Tibial artery (tissue), 4 donors: ENCODE results near the gene UGGT2.
A peak's percentile ranks its signal among the peaks of the same experiment; 100 is the strongest.

Experiments
- DNase-seq, 2 donors: peaks; one replicate each; pipeline ENCODE4 v3.0.0-alpha.2; 2019
- H3K27ac ChIP-seq, 2 donors: fragments of 200-600 bp; sonication (generic) in 1 of 2; 1 replicate in 1 of 2; 2 replicates in 1 of 2; pipeline ENCODE4 v1.5.1; 2018 to 2019; ENCODE audit warnings: mild to moderate bottlenecking in 1 of 2
- H3K27me3 ChIP-seq, 2 donors: fragments of 200-600 bp; sonication (generic) in 1 of 2; one replicate each; pipeline versions ENCODE4 v1.5.1 to v1.6.0; 2016 to 2019
- H3K36me3 ChIP-seq, 3 donors: fragments of 200-600 bp; sonication (generic) in 2 of 3; one replicate each; pipeline ENCODE4 v1.5.1; 2016 to 2019; ENCODE audit warnings: mild to moderate bottlenecking in 2 of 3
- H3K4me1 ChIP-seq, 4 donors: fragments of 200-600 bp; sonication (generic) in 2 of 4; 1 replicate in 3 of 4; 2 replicates in 1 of 4; pipeline ENCODE4 v1.5.1; 2016 to 2019
- H3K4me3 ChIP-seq, 2 donors: fragments of 200-600 bp; sonication (generic) in 1 of 2; 1 replicate in 1 of 2; 2 replicates in 1 of 2; pipeline ENCODE4 v1.5.1; 2018 to 2019; ENCODE audit warnings: mild to moderate bottlenecking in 2 of 2
- H3K9me3 ChIP-seq, 3 donors: fragments of 200-600 bp; sonication (generic) in 1 of 3; one replicate each; pipeline ENCODE4 v1.5.1; 2016 to 2019
- intact Hi-C: fragments of 100-400 bp; cut with DNase I; formaldehyde crosslinking; loops from one replicate; pipeline ENCODE4 v1.15.0; 2023; ENCODE audit warnings: low total_unique reads
- TF ChIP-seq, protein P1 (sequence below), 2 experiments: fragments of 200-600 bp in 1 of 2; fragments of 450-650 bp in 1 of 2; IDR thresholded peaks; one replicate each; pipeline ENCODE4 v1.5.1; 2017 to 2019; ENCODE audit warnings: antibody characterized with exemption in 2 of 2, mild to moderate bottlenecking in 1 of 2, moderate library complexity in 1 of 2

UGGT2 gene

GRCh38 chr13:96090240-96091101 lies 37.3 kb upstream of the UGGT2 start:
- no peaks in the 10 kb centered on the region for H3K9me3 ChIP-seq
- intact Hi-C loops, result loop anchor here (5.0 kb wide), 1 partner anchor 38 kb away; the partner anchor contains the start of gene UGGT2
- peaks cover 3 to 21% (median 9%) of the 10 kb centered on the region in 4 donors for H3K4me1 ChIP-seq
- peak overlapping the region; percentile 61 to 72 for H3K27ac ChIP-seq
- H3K4me3 ChIP-seq, result peak overlapping the region; percentile 62 to 65
- no peaks in the 10 kb centered on the region for H3K36me3 ChIP-seq
- H3K27me3 ChIP-seq, result peaks cover 0 to 11% of the 10 kb centered on the region in 2 donors
- DNase-seq, result no peak
- TF ChIP-seq, protein P1, sequence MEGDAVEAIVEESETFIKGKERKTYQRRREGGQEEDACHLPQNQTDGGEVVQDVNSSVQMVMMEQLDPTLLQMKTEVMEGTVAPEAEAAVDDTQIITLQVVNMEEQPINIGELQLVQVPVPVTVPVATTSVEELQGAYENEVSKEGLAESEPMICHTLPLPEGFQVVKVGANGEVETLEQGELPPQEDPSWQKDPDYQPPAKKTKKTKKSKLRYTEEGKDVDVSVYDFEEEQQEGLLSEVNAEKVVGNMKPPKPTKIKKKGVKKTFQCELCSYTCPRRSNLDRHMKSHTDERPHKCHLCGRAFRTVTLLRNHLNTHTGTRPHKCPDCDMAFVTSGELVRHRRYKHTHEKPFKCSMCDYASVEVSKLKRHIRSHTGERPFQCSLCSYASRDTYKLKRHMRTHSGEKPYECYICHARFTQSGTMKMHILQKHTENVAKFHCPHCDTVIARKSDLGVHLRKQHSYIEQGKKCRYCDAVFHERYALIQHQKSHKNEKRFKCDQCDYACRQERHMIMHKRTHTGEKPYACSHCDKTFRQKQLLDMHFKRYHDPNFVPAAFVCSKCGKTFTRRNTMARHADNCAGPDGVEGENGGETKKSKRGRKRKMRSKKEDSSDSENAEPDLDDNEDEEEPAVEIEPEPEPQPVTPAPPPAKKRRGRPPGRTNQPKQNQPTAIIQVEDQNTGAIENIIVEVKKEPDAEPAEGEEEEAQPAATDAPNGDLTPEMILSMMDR (IDR thresholded peaks at IDR 0.05), result no peak

DNA sequence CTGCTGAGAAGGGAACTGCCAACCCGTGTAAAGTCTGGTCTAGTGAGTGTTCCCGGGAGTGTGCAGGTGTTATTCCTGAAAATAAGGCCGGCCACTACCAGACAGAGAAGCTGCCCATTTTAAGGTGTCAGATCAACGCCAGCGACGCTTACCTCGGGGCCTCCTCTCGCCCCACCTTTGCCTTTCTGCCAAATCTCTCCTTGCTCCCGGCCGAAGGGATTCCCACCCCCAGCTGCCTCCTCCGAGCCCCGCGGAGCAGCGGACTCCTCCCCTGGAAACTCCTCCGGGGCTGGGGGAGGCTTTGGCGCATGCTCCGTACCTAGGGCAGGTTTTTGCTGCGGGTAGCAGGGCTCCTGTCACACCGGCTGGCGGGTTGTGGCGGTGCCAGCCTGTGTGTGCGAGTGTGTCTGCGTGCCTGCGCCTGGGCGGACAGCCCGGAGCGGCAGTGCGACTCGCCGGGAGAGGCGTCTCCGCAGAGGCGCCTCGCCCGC lies 36.6 kb upstream of the UGGT2 start, which contains the start of gene HS6ST3:
HS6ST3 (plus strand) TSS at position 359 of the 491 bp plus-strand sequence.
- Histone ChIP-seq H3K4me3 (peak within 1 kb of the TSS; percentile 62 to 65), H3K4me1 (peaks cover 3 to 21% (median 9%) of the 10 kb centered on the region in 4 donors), H3K27me3 (peaks cover 0 to 11% of the 10 kb centered on the region in 2 donors), H3K9me3 (no peaks in the 10 kb centered on the region), H3K27ac (peak within 1 kb of the TSS; percentile 61 to 72), H3K36me3 (no peaks in the 10 kb centered on the region)
- intact Hi-C loops, result loop anchor here (5.0 kb wide), 1 partner anchor 37 kb away; the partner anchor contains the start of gene UGGT2
- TF ChIP-seq, protein P1 (IDR thresholded peaks at IDR 0.05), result no peak
- DNase-seq, result peak in 1 of 2 donors; percentile 72

GRCh38 chr13:96089139-96089538 lies 35.9 kb upstream of the UGGT2 start:
- H3K4me1 ChIP-seq, result peaks cover 3 to 21% (median 9%) of the 10 kb centered on the region in 4 donors
- intact Hi-C loops, result no loop called here
- peaks cover 0 to 11% of the 10 kb centered on the region in 2 donors for H3K27me3 ChIP-seq
- TF ChIP-seq, protein P1 (IDR thresholded peaks at IDR 0.05), result no peak
- no peaks in the 10 kb centered on the region for H3K9me3 ChIP-seq
- peak overlapping the region in 1 of 2 donors; percentile 65 for H3K4me3 ChIP-seq
- H3K36me3 ChIP-seq, result no peaks in the 10 kb centered on the region
- no peak overlapping the region for H3K27ac ChIP-seq
- DNase-seq, result no peak

GRCh38 chr13:96086736-96087135 lies 33.5 kb upstream of the UGGT2 start:
- intact Hi-C loops, result no loop called here
- H3K4me3 ChIP-seq, result no peak overlapping the region
- H3K4me1 ChIP-seq, result peaks cover 3 to 18% (median 3%) of the 10 kb centered on the region in 4 donors
- no peaks in the 10 kb centered on the region for H3K9me3 ChIP-seq
- peaks cover 0 to 11% of the 10 kb centered on the region in 2 donors for H3K27me3 ChIP-seq
- no peak overlapping the region for H3K27ac ChIP-seq
- TF ChIP-seq, protein P1 (IDR thresholded peaks at IDR 0.05), result no peak
- no peaks in the 10 kb centered on the region for H3K36me3 ChIP-seq
- no peak for DNase-seq

DNA sequence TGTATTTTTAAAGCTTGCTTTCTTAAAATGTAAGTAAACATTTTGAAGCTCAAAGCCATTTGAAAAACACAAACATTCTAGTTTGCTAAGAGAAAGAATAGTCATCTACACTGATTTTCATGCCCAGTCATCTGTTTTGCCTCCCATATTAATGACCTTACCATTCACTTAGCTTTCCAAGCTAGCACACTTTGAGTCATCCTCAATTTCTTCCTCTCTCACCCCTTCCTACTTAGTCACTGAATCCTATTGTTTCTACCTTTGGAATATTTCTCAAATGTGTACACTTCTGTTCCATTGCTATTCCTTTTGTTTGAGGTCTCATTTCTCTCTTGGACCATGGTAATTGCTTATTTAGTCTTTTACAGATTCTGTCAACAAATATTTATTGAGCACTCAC lies 29.4 kb upstream of the UGGT2 start:
- H3K27ac ChIP-seq, result no peak overlapping the region
- no peak overlapping the region for H3K4me3 ChIP-seq
- H3K4me1 ChIP-seq, result no peaks in the 10 kb centered on the region
- TF ChIP-seq, protein P1 (IDR thresholded peaks at IDR 0.05), result no peak
- no peaks in the 10 kb centered on the region for H3K36me3 ChIP-seq
- H3K27me3 ChIP-seq, result peaks cover 0 to 3% of the 10 kb centered on the region in 2 donors
- no peak for DNase-seq
- intact Hi-C loops, result no loop called here
- no peaks in the 10 kb centered on the region for H3K9me3 ChIP-seq
